Gastroesophageal sphincter (tissue), 3 donors: ENCODE results near the gene LRIG3.

Experiments used
- CTCF ChIP-seq, 4 experiments: fragments of 200-600 bp in 2 of 4; fragments of 450-650 bp in 2 of 4; sonication (generic) in 1 of 4; IDR thresholded peaks; one replicate each; pipeline ENCODE4 v1.5.1; 2017 to 2019; ENCODE audit warnings: antibody characterized with exemption in 4 of 4, mild to moderate bottlenecking in 2 of 4, moderate library complexity in 2 of 4
- POLR2A ChIP-seq, 2 donors: fragments of 450-650 bp; IDR thresholded peaks; one replicate each; pipeline ENCODE4 v1.6.1; 2017; ENCODE audit warnings: antibody characterized with exemption in 2 of 2, mild to moderate bottlenecking in 2 of 2, moderate library complexity in 1 of 2

DNA sequence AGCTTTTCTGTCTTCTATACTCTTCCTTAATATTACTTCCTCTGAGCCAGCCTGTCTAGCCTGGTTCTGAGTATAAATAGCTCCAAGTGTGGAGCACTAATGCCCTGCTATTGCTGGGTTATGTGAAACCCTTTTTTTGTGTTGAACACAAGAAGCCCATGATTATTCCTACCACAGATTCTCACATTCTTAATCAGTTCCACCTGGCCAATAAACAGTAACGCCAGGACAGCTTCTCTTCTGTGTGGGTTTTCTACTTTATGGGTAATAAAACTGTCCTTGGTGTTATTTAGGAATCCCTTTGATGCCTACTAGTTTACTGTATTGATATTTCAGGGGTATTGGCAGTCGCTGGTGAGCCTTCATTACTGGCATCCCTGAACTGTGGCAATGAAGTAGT, 48.9 kb upstream of the LRIG3 start:
- no peak for TF ChIP-seq CTCF (IDR thresholded peaks at IDR 0.05)
- no peak for TF ChIP-seq POLR2A (IDR thresholded peaks at IDR 0.05)
